K562 (cell line): Measurements from ENCODE around the gene CACTIN. TPM values are rescaled to one million over a fixed set of nuclear protein-coding genes. Genes with fewer than 3 reads are reported as not detected.

Experiments
- ATAC-seq: fragments of 200-7000 bp; cut with Tn5 transposase; 3 replicates; pipeline ENCODE4 v1.9.1; 2020; ENCODE audit warnings: moderate library complexity
- BruUV-seq: library from RNA; stranded (reverse); fragments of 400-500 nt; replicated peaks from 2 replicates; lab custom pipeline; 2021; lab: Mats Ljungman, UMichigan
- CTCF ChIA-PET: fragments of 300-600 bp; formaldehyde crosslinking; extraction: SDS; loops from one replicate; lab custom pipeline; 2021; ENCODE audit warnings: low intra/inter-chr PET ratio; lab: Yijun Ruan, JAX
- POLR2A ChIA-PET: fragments of 300-600, 350-650 bp; sonication (Branson Sonifier 250); formaldehyde crosslinking; extraction: SDS; loops from one replicate; lab custom pipeline; 2021; ENCODE audit warnings: antibody characterized with exemption, inconsistent platforms; lab: Yijun Ruan, JAX
- DNase-seq, 4 experiments: peaks; one replicate each; pipeline versions ENCODE4 v3.0.0 to v3.0.0-alpha.2; 2011 to 2018; ENCODE audit warnings: low spot score in 3 of 4, mixed read lengths in 3 of 4; ENCODE audit errors: extremely low read depth in 1 of 4
- FAIRE-seq: peaks from 2 replicates; lab custom pipeline; 2011; peaks lifted over from hg19 to GRCh38; lab: Jason Lieb, UNC
- H2AFZ ChIP-seq: 2 replicates; pipeline ENCODE4 v1.6.0; 2011; ENCODE audit warnings: low read depth, low read length, control low read depth, inconsistent platforms
- H3K27ac ChIP-seq: fragments of 200-600 bp; 3 replicates; pipeline ENCODE4 v1.8.0; 2011; ENCODE audit warnings: low read depth, mild to moderate bottlenecking, control low read depth, inconsistent platforms, low read length, moderate library complexity, mixed read lengths; ENCODE audit errors: extremely low read depth
- H3K27me3 ChIP-seq, 2 experiments: fragments of 300-600 bp in 1 of 2; 2 replicates in 1 of 2; 3 replicates in 1 of 2; pipeline versions ENCODE4 v1.6.0 to v1.8.0; 2011; ENCODE audit warnings: inconsistent platforms in 2 of 2, low read length in 2 of 2, mild to moderate bottlenecking in 1 of 2, mixed read lengths in 1 of 2, moderate library complexity in 1 of 2; ENCODE audit not compliant: control insufficient read depth in 2 of 2, insufficient read depth in 2 of 2
- H3K36me3 ChIP-seq: fragments of 300-600 bp; 3 replicates; pipeline ENCODE4 v1.8.0; 2011; ENCODE audit warnings: mild to moderate bottlenecking, low read length, inconsistent platforms; ENCODE audit not compliant: control insufficient read depth, insufficient read depth
- H3K4me1 ChIP-seq, 2 experiments: fragments of 200-600 bp in 1 of 2; replicated peaks in 1 of 2; 2 replicates in 1 of 2; 3 replicates in 1 of 2; pipeline versions ENCODE4 v1.5.1 to v1.8.0; 2011; ENCODE audit warnings: inconsistent platforms in 2 of 2, low read length in 2 of 2, mild to moderate bottlenecking in 1 of 2, mixed read lengths in 1 of 2, moderate library complexity in 1 of 2; ENCODE audit not compliant: control insufficient read depth in 2 of 2, insufficient read depth in 2 of 2
- H3K4me2 ChIP-seq: 2 replicates; pipeline ENCODE4 v1.6.1; 2011; ENCODE audit warnings: low read length, control low read depth, inconsistent platforms, mixed read lengths; ENCODE audit not compliant: insufficient read depth
- H3K4me3 ChIP-seq: fragments of 200-600 bp; sonication (generic), shearing (Covaris generic); 2 replicates; pipeline ENCODE4 v1.5.1; 2016; ENCODE audit warnings: control low read depth, inconsistent platforms
- H3K79me2 ChIP-seq: fragments of 200-600 bp; 3 replicates; pipeline ENCODE4 v1.8.0; 2011; ENCODE audit warnings: low read length, inconsistent platforms; ENCODE audit not compliant: control insufficient read depth, insufficient read depth
- H3K9ac ChIP-seq, 2 experiments: 2 replicates each; pipeline versions ENCODE4 v1.6.0 to v1.6.1; 2011; ENCODE audit warnings: low read depth in 2 of 2, low read length in 2 of 2, control low read depth in 1 of 2, inconsistent platforms in 1 of 2, mild to moderate bottlenecking in 1 of 2, mixed read lengths in 1 of 2; ENCODE audit not compliant: insufficient read depth in 1 of 2
- H3K9me1 ChIP-seq: one replicate; pipeline ENCODE4 v1.6.0; 2011; ENCODE audit warnings: inconsistent platforms, mild to moderate bottlenecking, low read length, moderate library complexity; ENCODE audit not compliant: control insufficient read depth, insufficient read depth
- H3K9me3 ChIP-seq: replicated peaks from 2 replicates; pipeline ENCODE4 v1.5.1; 2011; ENCODE audit warnings: low read depth, low read length, inconsistent platforms; ENCODE audit not compliant: control insufficient read depth, insufficient read depth
- H4K20me1 ChIP-seq: replicated peaks from 2 replicates; pipeline ENCODE4 v1.6.1; 2011; ENCODE audit warnings: low read length, inconsistent platforms, mixed read lengths; ENCODE audit not compliant: control insufficient read depth, insufficient read depth
- CBX2 ChIP-seq: fragments of 200-600 bp; sonication (generic); IDR thresholded peaks from one replicate; pipeline ENCODE4 v1.6.1; 2012; ENCODE audit warnings: mild to moderate bottlenecking, low read length, inconsistent platforms; ENCODE audit not compliant: insufficient read depth, poor library complexity, severe bottlenecking
- CHD1 ChIP-seq: fragments of 200-600 bp; sonication (generic); IDR thresholded peaks from one replicate; pipeline ENCODE4 v1.6.1; 2012; ENCODE audit warnings: mild to moderate bottlenecking, moderate library complexity, low read length, inconsistent platforms
- DACH1 ChIP-seq: fragments of 450-650 bp; IDR thresholded peaks from 2 replicates; pipeline ENCODE4 v1.6.1; 2018; ENCODE audit not compliant: partially characterized antibody
- GATAD2B ChIP-seq: fragments of 450-650 bp; IDR thresholded peaks from 2 replicates; pipeline ENCODE4 v1.6.1; 2017; ENCODE audit warnings: mild to moderate bottlenecking, borderline replicate concordance
- KAT7 ChIP-seq: sonication (generic); formaldehyde crosslinking; IDR thresholded peaks from 2 replicates; pipeline ENCODE4 v1.8.0; 2022; ENCODE audit warnings: missing genetic modification reagents, mild to moderate bottlenecking, borderline replicate concordance
- MED1 ChIP-seq: sonication (generic); formaldehyde crosslinking; IDR thresholded peaks from 2 replicates; pipeline ENCODE4 v1.8.1; 2023; ENCODE audit warnings: missing genetic modification reagents, borderline replicate concordance
- SETDB1 ChIP-seq: IDR thresholded peaks from one replicate; pipeline ENCODE4 v1.6.1; 2012; ENCODE audit warnings: low read length, control low read depth, inconsistent platforms
- SMARCE1 ChIP-seq: fragments of 450-650 bp; IDR thresholded peaks from 2 replicates; pipeline ENCODE4 v1.7.1; 2016; ENCODE audit warnings: mild to moderate bottlenecking
- SRSF9 ChIP-seq: fragments of 200-400 bp; formaldehyde crosslinking; IDR thresholded peaks from 2 replicates; pipeline ENCODE4 v1.6.1; 2017; ENCODE audit warnings: low read depth, low read length, borderline replicate concordance
- TCF7 ChIP-seq: sonication (generic); IDR thresholded peaks from 2 replicates; pipeline ENCODE4 v1.6.1; 2016; ENCODE audit warnings: antibody characterized with exemption, borderline replicate concordance
- ZC3H4 ChIP-seq: sonication (generic); formaldehyde crosslinking; IDR thresholded peaks from 2 replicates; pipeline ENCODE4 v1.9.0; 2021; ENCODE audit warnings: missing genetic modification reagents, borderline replicate concordance
- ZKSCAN8 ChIP-seq: fragments of 200-800 bp; sonication (Bioruptor generic); IDR thresholded peaks from 2 replicates; pipeline ENCODE4 v1.6.1; 2016; ENCODE audit warnings: missing genetic modification characterization, missing compliant biosample characterization
- WGBS: fragments of 100-300 bp; shearing (Covaris generic); methylation state at CpG from one replicate; pipeline ENCODE4 v1.1.6; 2016; ENCODE audit warnings: low coverage, mixed read lengths; ENCODE audit not compliant: insufficient coverage; ENCODE audit errors: missing lambda C conversion rate; 5-methylcytosine and 5-hydroxymethylcytosine counted together
- in situ Hi-C: fragments of 300-500 bp; cut with MboI; formaldehyde crosslinking; loops from 4 replicates; pipeline ENCODE4 v1.15.0; 2018; ENCODE audit warnings: inconsistent platforms, mixed read lengths
- intact Hi-C: fragments of 100-400 bp; cut with micrococcal nuclease; formaldehyde crosslinking; loops from 2 replicates; pipeline ENCODE4 v1.14.2; 2022
- polyA plus RNA-seq, 8 experiments: library from polyadenylated mRNA; depleted of rRNA in 4 of 8; stranded (reverse) in 5 of 8; unstranded in 3 of 8; fragments of >200 nt; fragmentation: Nextera tagmentation in 2 of 8; fragmentation: Illumina TruSeq in 1 of 8; extraction: Ambion mirVana in 2 of 8; extraction: Trizol in 1 of 8; gene quantifications; 2 replicates each; pipeline versions ENCODE4 v1.2.1 to v1.2.3, GENCODE V29; 2011 to 2014; ENCODE audit warnings: inconsistent platforms in 1 of 8, missing spikeins in 1 of 8
- total RNA-seq, 7 experiments: library from RNA; depleted of rRNA in 6 of 7; stranded (reverse); fragments of >200 nt in 6 of 7; fragmentation: Illumina TruSeq in 2 of 7; extraction: Trizol in 2 of 7; gene quantifications; 2 replicates each; pipeline versions ENCODE4 v1.2.1 to v1.2.3, GENCODE V29; 2011 to 2021; ENCODE audit warnings: low replicate concordance in 1 of 7
- TF ChIP-seq, protein P1 (sequence below): fragments of 250-450 bp; sonication (Bioruptor Pico); IDR thresholded peaks from 2 replicates; pipeline ENCODE4 v1.8.0; 2022; ENCODE audit warnings: inconsistent platforms, mild to moderate bottlenecking, moderate library complexity, borderline replicate concordance
- TF ChIP-seq, protein P2 (sequence below): fragments of 450-650 bp; formaldehyde crosslinking; IDR thresholded peaks from 2 replicates; pipeline ENCODE4 v1.4.0; 2022; ENCODE audit warnings: missing genetic modification characterization
- TF ChIP-seq, protein P3 (sequence below): sonication (generic); formaldehyde crosslinking; IDR thresholded peaks from 2 replicates; pipeline ENCODE4 v1.8.0; 2022; ENCODE audit warnings: missing genetic modification reagents, mild to moderate bottlenecking, moderate library complexity, borderline replicate concordance
- TF ChIP-seq, protein P4 (sequence below): fragments of 250-450 bp; sonication (Bioruptor Pico); IDR thresholded peaks from 2 replicates; pipeline ENCODE4 v1.8.0; 2021; ENCODE audit warnings: moderate library complexity, mild to moderate bottlenecking, inconsistent platforms
- TF ChIP-seq, protein P5 (sequence below): fragments of 250-450 bp; sonication (Bioruptor Pico); IDR thresholded peaks from 2 replicates; pipeline ENCODE4 v1.5.1; 2021; ENCODE audit warnings: mild to moderate bottlenecking

Gene CACTIN
- total and polyA plus RNA-seq, 9 of the 15 experiments (the other 6 are each of a cell fraction or from before 2014, with no cell fraction given) = 0.15 to 49.2 (median 15.0) TPM

DNA sequence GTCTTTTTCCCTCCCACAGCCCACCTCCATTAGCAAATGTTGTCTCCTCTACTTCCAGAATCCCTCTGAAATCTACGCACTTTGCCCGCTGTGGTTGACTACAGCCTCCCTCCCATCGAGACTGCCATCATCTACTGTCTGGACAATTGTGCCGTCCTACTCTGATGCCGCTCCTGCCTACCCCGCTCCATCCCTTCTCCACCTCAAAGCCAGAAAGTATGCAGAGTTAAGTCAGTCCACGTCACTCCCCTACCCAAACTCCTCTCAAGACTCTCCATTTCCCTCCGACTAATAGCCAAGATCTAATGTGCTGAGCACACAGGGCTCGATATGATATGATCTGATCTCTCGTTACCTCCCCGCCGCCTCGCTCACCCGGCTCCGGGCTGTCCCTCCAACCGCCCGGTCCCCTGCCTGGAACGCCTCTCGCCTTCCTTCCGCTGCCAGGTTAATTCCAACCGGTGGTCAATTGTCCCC, 556 bp downstream of the CACTIN start:
- H3K9me1 ChIP-seq = no peaks in the 10 kb centered on the region
- BruUV-seq = TSS peak; percentile 63
- in situ Hi-C loops = no loop called here
- no peaks in the 10 kb centered on the region for H3K27me3 ChIP-seq
- WGBS = 1% methylated on average over 20 of the region's 21 CpGs
- peak overlapping the region; percentile 91 for H3K4me3 ChIP-seq
- FAIRE-seq (no peak), DNase-seq (peak in 3 of 4 experiments; percentile 38 to 48 (median 39)), ATAC-seq (peak; percentile 56)
- H3K4me1 ChIP-seq = peaks cover 0 to 41% of the 10 kb centered on the region in 2 experiments; a peak in 3 of 5 replicates
- peak overlapping the region; percentile 96 for H3K27ac ChIP-seq
- peak overlapping the region; percentile 89 to 96 for H3K9ac ChIP-seq
- peaks cover 30% of the 10 kb centered on the region; the same call in 1 of the 3 replicates for H3K36me3 ChIP-seq
- peaks cover 11% of the 10 kb centered on the region; the same call in 1 of the 2 replicates for H4K20me1 ChIP-seq
- POLR2A ChIA-PET = no interaction called here
- H3K4me2 ChIP-seq = peak overlapping the region; percentile 93
- TF ChIP-seq SETDB1 (no peak), DACH1 (peak; percentile 22), CHD1 (peak; percentile 79), ZC3H4 (CRISPR knock-in tag) (no peak), SMARCE1 (0 out of 2 replicates have a peak, but pooled peaks have one; percentile 18), ZKSCAN8 (CRISPR knock-in tag) (no peak), MED1 (0 out of 2 replicates have a peak, but pooled peaks have one; percentile 52), CBX2 (no peak), TCF7 (no peak), SRSF9 (no peak), KAT7 (0 out of 2 replicates have a peak, but pooled peaks have one; percentile 20), GATAD2B (no peak)
- TF ChIP-seq, protein P1, sequence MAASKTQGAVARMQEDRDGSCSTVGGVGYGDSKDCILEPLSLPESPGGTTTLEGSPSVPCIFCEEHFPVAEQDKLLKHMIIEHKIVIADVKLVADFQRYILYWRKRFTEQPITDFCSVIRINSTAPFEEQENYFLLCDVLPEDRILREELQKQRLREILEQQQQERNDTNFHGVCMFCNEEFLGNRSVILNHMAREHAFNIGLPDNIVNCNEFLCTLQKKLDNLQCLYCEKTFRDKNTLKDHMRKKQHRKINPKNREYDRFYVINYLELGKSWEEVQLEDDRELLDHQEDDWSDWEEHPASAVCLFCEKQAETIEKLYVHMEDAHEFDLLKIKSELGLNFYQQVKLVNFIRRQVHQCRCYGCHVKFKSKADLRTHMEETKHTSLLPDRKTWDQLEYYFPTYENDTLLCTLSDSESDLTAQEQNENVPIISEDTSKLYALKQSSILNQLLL (CRISPR knock-in tag) = no peak
- TF ChIP-seq, protein P2, sequence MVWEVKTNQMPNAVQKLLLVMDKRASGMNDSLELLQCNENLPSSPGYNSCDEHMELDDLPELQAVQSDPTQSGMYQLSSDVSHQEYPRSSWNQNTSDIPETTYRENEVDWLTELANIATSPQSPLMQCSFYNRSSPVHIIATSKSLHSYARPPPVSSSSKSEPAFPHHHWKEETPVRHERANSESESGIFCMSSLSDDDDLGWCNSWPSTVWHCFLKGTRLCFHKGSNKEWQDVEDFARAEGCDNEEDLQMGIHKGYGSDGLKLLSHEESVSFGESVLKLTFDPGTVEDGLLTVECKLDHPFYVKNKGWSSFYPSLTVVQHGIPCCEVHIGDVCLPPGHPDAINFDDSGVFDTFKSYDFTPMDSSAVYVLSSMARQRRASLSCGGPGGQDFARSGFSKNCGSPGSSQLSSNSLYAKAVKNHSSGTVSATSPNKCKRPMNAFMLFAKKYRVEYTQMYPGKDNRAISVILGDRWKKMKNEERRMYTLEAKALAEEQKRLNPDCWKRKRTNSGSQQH (CRISPR knock-in tag) = no peak
- TF ChIP-seq, protein P3, sequence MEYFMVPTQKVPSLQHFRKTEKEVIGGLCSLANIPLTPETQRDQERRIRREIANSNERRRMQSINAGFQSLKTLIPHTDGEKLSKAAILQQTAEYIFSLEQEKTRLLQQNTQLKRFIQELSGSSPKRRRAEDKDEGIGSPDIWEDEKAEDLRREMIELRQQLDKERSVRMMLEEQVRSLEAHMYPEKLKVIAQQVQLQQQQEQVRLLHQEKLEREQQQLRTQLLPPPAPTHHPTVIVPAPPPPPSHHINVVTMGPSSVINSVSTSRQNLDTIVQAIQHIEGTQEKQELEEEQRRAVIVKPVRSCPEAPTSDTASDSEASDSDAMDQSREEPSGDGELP = peak; percentile 38; the same call in 1 of the 2 replicates
- TF ChIP-seq, protein P4, sequence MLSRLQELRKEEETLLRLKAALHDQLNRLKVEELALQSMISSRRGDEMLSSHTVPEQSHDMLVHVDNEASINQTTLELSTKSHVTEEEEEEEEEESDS (CRISPR knock-in tag) = no peak
- TF ChIP-seq, protein P5, sequence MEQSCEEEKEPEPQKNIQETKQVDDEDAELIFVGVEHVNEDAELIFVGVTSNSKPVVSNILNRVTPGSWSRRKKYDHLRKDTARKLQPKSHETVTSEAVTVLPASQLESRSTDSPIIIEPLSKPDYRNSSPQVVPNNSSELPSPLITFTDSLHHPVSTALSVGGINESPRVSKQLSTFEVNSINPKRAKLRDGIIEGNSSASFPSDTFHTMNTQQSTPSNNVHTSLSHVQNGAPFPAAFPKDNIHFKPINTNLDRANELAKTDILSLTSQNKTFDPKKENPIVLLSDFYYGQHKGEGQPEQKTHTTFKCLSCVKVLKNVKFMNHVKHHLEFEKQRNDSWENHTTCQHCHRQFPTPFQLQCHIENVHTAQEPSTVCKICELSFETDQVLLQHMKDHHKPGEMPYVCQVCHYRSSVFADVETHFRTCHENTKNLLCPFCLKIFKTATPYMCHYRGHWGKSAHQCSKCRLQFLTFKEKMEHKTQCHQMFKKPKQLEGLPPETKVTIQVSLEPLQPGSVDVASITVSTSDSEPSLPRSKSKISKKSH = no peak
- CTCF ChIA-PET = no interaction called here
- H3K9me3 ChIP-seq = no peaks in the 10 kb centered on the region
- peaks cover 28% of the 10 kb centered on the region for H3K79me2 ChIP-seq
- peak overlapping the region; percentile 88; the same call in 1 of the 2 replicates for H2AFZ ChIP-seq
- intact Hi-C loops = no loop called here
